ENCODE data around the gene ITIH4. TPM values are rescaled to one million over a fixed set of nuclear protein-coding genes. Genes with fewer than 3 reads are reported as not detected.

Gene ITIH4
- total RNA-seq, 4 donors from 2014 or later = 1.2 to 7.0 (median 3.4) TPM

- peak overlapping the region in 3 of 4 donors; percentile 64 to 85 (median 80) for H3K27ac ChIP-seq
- H3K4me3 ChIP-seq = no peak overlapping the region
- no peak for ATAC-seq
These were observed 16.8 kb upstream of the ITIH4 start for GRCh38 chr3:52847241-52847640.

GRCh38 chr3:52846432-52846965, 16.0 kb upstream of the ITIH4 start:
- peaks cover 0 to 69% of the 10 kb centered on the region in 2 donors for H3K36me3 ChIP-seq
- peaks cover 6 to 73% (median 22%) of the 10 kb centered on the region in 3 donors for H3K4me1 ChIP-seq
- H3K27me3 ChIP-seq = no peaks in the 10 kb centered on the region
- no peak for TF ChIP-seq CTCF (IDR thresholded peaks at IDR 0.05)
- TF ChIP-seq POLR2AphosphoS5 (IDR thresholded peaks at IDR 0.05) = no peak
- TF ChIP-seq POLR2A (IDR thresholded peaks at IDR 0.05) = no peak
- TF ChIP-seq EP300 (IDR thresholded peaks at IDR 0.05) = no peak
- no peak for ATAC-seq
- H3K27ac ChIP-seq = peak overlapping the region in 3 of 4 donors; percentile 80 to 90 (median 85)
- WGBS, 2 donors (ENCODE audit: low coverage in 1 of 2) = 66 to 75% methylated on average over 14 to 15 of the region's 15 CpGs
- no peak overlapping the region for H3K4me3 ChIP-seq
- H3K9me3 ChIP-seq = no peaks in the 10 kb centered on the region

More at GRCh38 chr3:52847241-52847640, 16.8 kb upstream of the ITIH4 start:
- H3K4me1 ChIP-seq = peaks cover 6 to 65% (median 22%) of the 10 kb centered on the region in 3 donors
- TF ChIP-seq POLR2AphosphoS5 (IDR thresholded peaks at IDR 0.05) = no peak
- H3K36me3 ChIP-seq = peaks cover 0 to 69% of the 10 kb centered on the region in 2 donors
- WGBS, 2 donors (ENCODE audit: low coverage in 1 of 2) = 91 to 95% methylated on average over 5 to 6 of the region's 6 CpGs
- H3K9me3 ChIP-seq = no peaks in the 10 kb centered on the region
- H3K27me3 ChIP-seq = no peaks in the 10 kb centered on the region

GRCh38 chr3:52845691-52846431, 15.4 kb upstream of the ITIH4 start:
- H3K4me1 ChIP-seq = peaks cover 6 to 78% (median 22%) of the 10 kb centered on the region in 3 donors
- peaks cover 0 to 69% of the 10 kb centered on the region in 2 donors for H3K36me3 ChIP-seq
- no peaks in the 10 kb centered on the region for H3K9me3 ChIP-seq
- no peak for TF ChIP-seq EP300 (IDR thresholded peaks at IDR 0.05)
- TF ChIP-seq CTCF (IDR thresholded peaks at IDR 0.05) = peak in 1 of 4 experiments; percentile 59
- peak; percentile 63 for TF ChIP-seq POLR2AphosphoS5 (IDR thresholded peaks at IDR 0.05)
- ATAC-seq = peak; percentile 2
- 28 to 55% methylated on average over 4 of the region's 7 CpGs for WGBS, 2 donors (ENCODE audit: low coverage in 1 of 2)
- no peaks in the 10 kb centered on the region for H3K27me3 ChIP-seq
- peak overlapping the region; percentile 21 to 90 (median 82) for H3K27ac ChIP-seq
- H3K4me3 ChIP-seq = no peak overlapping the region

GRCh38 chr3:52845157-52845556, 14.7 kb upstream of the ITIH4 start:
- H3K4me3 ChIP-seq = no peak overlapping the region
- no peaks in the 10 kb centered on the region for H3K27me3 ChIP-seq
- 0 to 22% methylated on average over 3 to 6 of the region's 6 CpGs for WGBS, 2 donors (ENCODE audit: low coverage in 1 of 2)
- H3K9me3 ChIP-seq = no peaks in the 10 kb centered on the region
- H3K27ac ChIP-seq = peak overlapping the region; percentile 21 to 90 (median 82)
- TF ChIP-seq POLR2AphosphoS5 (IDR thresholded peaks at IDR 0.05) (peak; percentile 70), EP300 (IDR thresholded peaks at IDR 0.05) (no peak)
- H3K4me1 ChIP-seq = peaks cover 6 to 78% (median 22%) of the 10 kb centered on the region in 3 donors
- peak; percentile 75 for ATAC-seq
- H3K36me3 ChIP-seq = peaks cover 0 to 69% of the 10 kb centered on the region in 2 donors

GRCh38 chr3:52844290-52844975, 14.0 kb upstream of the ITIH4 start:
- TF ChIP-seq POLR2A (IDR thresholded peaks at IDR 0.05) (no peak), CTCF (IDR thresholded peaks at IDR 0.05) (no peak), EP300 (IDR thresholded peaks at IDR 0.05) (no peak), POLR2AphosphoS5 (IDR thresholded peaks at IDR 0.05) (no peak)
- WGBS, 2 donors (ENCODE audit: low coverage in 1 of 2) = 60 to 68% methylated on average over 8 to 13 of the region's 18 CpGs
- H3K27me3 ChIP-seq = no peaks in the 10 kb centered on the region
- ATAC-seq = no peak
- peaks cover 6 to 76% (median 22%) of the 10 kb centered on the region in 3 donors for H3K4me1 ChIP-seq
- peak overlapping the region; percentile 44 to 90 (median 82) for H3K27ac ChIP-seq
- no peaks in the 10 kb centered on the region for H3K9me3 ChIP-seq
- no peak overlapping the region for H3K4me3 ChIP-seq
- peaks cover 0 to 67% of the 10 kb centered on the region in 2 donors for H3K36me3 ChIP-seq
